WTC11 (cell line): ENCODE results near the gene ZBTB24. TPM values are rescaled to one million over a fixed set of nuclear protein-coding genes. Genes with fewer than 3 reads are reported as not detected.

Experiments
- ATAC-seq: fragments of 200-7000 bp; cut with Tn5 transposase; 2 replicates; pipeline ENCODE4 v1.10.0; 2021; ENCODE audit warnings: mild to moderate bottlenecking, moderate library complexity
- CTCF ChIA-PET: fragments of 300-600 bp; sonication (Branson Sonifier 250); formaldehyde crosslinking; loops from one replicate; lab custom pipeline; 2021; ENCODE audit warnings: antibody characterized with exemption; lab: Charles Lee
- POLR2A ChIA-PET: fragments of 350-600 bp; sonication (Branson Sonifier 250); formaldehyde crosslinking; loops from one replicate; lab custom pipeline; 2021; ENCODE audit warnings: antibody characterized with exemption; lab: Charles Lee
- DNase-seq: peaks from one replicate; pipeline ENCODE4 v3.0.0; 2021; ENCODE audit warnings: low spot score
- H3K27ac Mint-ChIP-seq: 2 replicates; pipeline ENCODE4 v1.8.0; 2021; ENCODE audit warnings: mixed read lengths
- H3K27me3 Mint-ChIP-seq: 2 replicates; pipeline ENCODE4 v1.8.0; 2021; ENCODE audit warnings: low read depth, mild to moderate bottlenecking, moderate library complexity, mixed read lengths
- H3K36me3 Mint-ChIP-seq: 2 replicates; pipeline ENCODE4 v1.8.0; 2021; ENCODE audit warnings: mixed read lengths
- H3K4me1 Mint-ChIP-seq: 2 replicates; pipeline ENCODE4 v1.8.0; 2022; ENCODE audit warnings: mixed read lengths
- H3K4me3 Mint-ChIP-seq: 2 replicates; pipeline ENCODE4 v1.8.0; 2021; ENCODE audit warnings: mild to moderate bottlenecking, moderate library complexity, mixed read lengths
- H3K9me3 Mint-ChIP-seq: 2 replicates; pipeline ENCODE4 v1.8.0; 2021; ENCODE audit warnings: mixed read lengths
- ATF1 ChIP-seq: sonication (generic); formaldehyde crosslinking; IDR thresholded peaks from 2 replicates; pipeline ENCODE4 v1.8.1; 2023; ENCODE audit warnings: mild to moderate bottlenecking, moderate library complexity, missing genetic modification reagents
- CREB1 ChIP-seq: sonication (generic); formaldehyde crosslinking; IDR thresholded peaks from 2 replicates; pipeline ENCODE4 v1.8.0; 2023; ENCODE audit warnings: mild to moderate bottlenecking, missing genetic modification reagents
- ELF4 ChIP-seq: sonication (generic); formaldehyde crosslinking; IDR thresholded peaks from 2 replicates; pipeline ENCODE4 v1.8.1; 2022; ENCODE audit warnings: low read depth, mild to moderate bottlenecking, moderate library complexity, missing genetic modification reagents
- FOXK1 ChIP-seq: sonication (generic); formaldehyde crosslinking; IDR thresholded peaks from 2 replicates; pipeline ENCODE4 v1.8.0; 2022; ENCODE audit warnings: mild to moderate bottlenecking, moderate library complexity, missing genetic modification reagents
- FOXP1 ChIP-seq: sonication (generic); formaldehyde crosslinking; IDR thresholded peaks from 2 replicates; pipeline ENCODE4 v1.8.0; 2022; ENCODE audit warnings: missing genetic modification reagents, mild to moderate bottlenecking, moderate library complexity, borderline replicate concordance
- GABPB1 ChIP-seq: sonication (generic); formaldehyde crosslinking; IDR thresholded peaks from 2 replicates; pipeline ENCODE4 v1.8.1; 2023; ENCODE audit warnings: mild to moderate bottlenecking, missing genetic modification reagents
- HMGA2 ChIP-seq: fragments of 250-450 bp; sonication (Bioruptor Pico); IDR thresholded peaks from 2 replicates; pipeline ENCODE4 v1.4.0; 2021; ENCODE audit warnings: mild to moderate bottlenecking, moderate library complexity
- NFATC4 ChIP-seq: fragments of 250-450 bp; sonication (Bioruptor Pico); IDR thresholded peaks from 2 replicates; pipeline ENCODE4 v1.9.0; 2021; ENCODE audit warnings: mild to moderate bottlenecking
- NR1H2 ChIP-seq: sonication (generic); formaldehyde crosslinking; IDR thresholded peaks from 2 replicates; pipeline ENCODE4 v1.9.0; 2021; ENCODE audit warnings: mild to moderate bottlenecking, moderate library complexity, missing genetic modification reagents
- TEAD1 ChIP-seq: sonication (generic); formaldehyde crosslinking; IDR thresholded peaks from 2 replicates; pipeline ENCODE4 v1.8.0; 2022; ENCODE audit warnings: mild to moderate bottlenecking, missing genetic modification reagents
- TEAD4 ChIP-seq: sonication (generic); formaldehyde crosslinking; IDR thresholded peaks from 2 replicates; pipeline ENCODE4 v1.8.0; 2022; ENCODE audit warnings: mild to moderate bottlenecking, missing genetic modification reagents
- ZNF232 ChIP-seq: sonication (generic); formaldehyde crosslinking; IDR thresholded peaks from 2 replicates; pipeline ENCODE4 v1.8.0; 2022; ENCODE audit warnings: mild to moderate bottlenecking, missing genetic modification reagents
- ZNF263 ChIP-seq: sonication (generic); formaldehyde crosslinking; IDR thresholded peaks from 2 replicates; pipeline ENCODE4 v1.8.1; 2022; ENCODE audit warnings: low read depth, mild to moderate bottlenecking, moderate library complexity, missing genetic modification reagents
- ZNF396 ChIP-seq: fragments of 250-450 bp; sonication (Bioruptor Pico); IDR thresholded peaks from 2 replicates; pipeline ENCODE4 v1.8.0; 2021; ENCODE audit warnings: mild to moderate bottlenecking, moderate library complexity, borderline replicate concordance
- ZNF416 ChIP-seq: fragments of 250-450 bp; sonication (Bioruptor Pico); IDR thresholded peaks from 2 replicates; pipeline ENCODE4 v1.9.0; 2021; ENCODE audit warnings: mild to moderate bottlenecking, inconsistent platforms
- total RNA-seq: library from RNA; stranded (reverse); gene quantifications from 3 replicates; pipeline ENCODE4 v1.2.3, GENCODE V29; 2021
- TF ChIP-seq, protein P1 (sequence below): sonication (generic); formaldehyde crosslinking; IDR thresholded peaks from 2 replicates; pipeline ENCODE4 v1.8.0; 2022; ENCODE audit warnings: mild to moderate bottlenecking, missing genetic modification reagents
- TF ChIP-seq, protein P2 (sequence below): sonication (generic); formaldehyde crosslinking; IDR thresholded peaks from 2 replicates; pipeline ENCODE4 v1.8.0; 2023; ENCODE audit warnings: missing genetic modification reagents
- TF ChIP-seq, protein P3 (sequence below): fragments of 200-600 bp; IDR thresholded peaks from 2 replicates; pipeline ENCODE4 v1.8.0; 2022; ENCODE audit warnings: antibody characterized with exemption
- TF ChIP-seq, protein P4 (sequence below): sonication (generic); formaldehyde crosslinking; IDR thresholded peaks from 2 replicates; pipeline ENCODE4 v1.8.1; 2023; ENCODE audit warnings: mild to moderate bottlenecking, missing genetic modification reagents
- TF ChIP-seq, protein P5 (sequence below): sonication (generic); formaldehyde crosslinking; IDR thresholded peaks from 2 replicates; pipeline ENCODE4 v1.8.1; 2022; ENCODE audit warnings: low read depth, mild to moderate bottlenecking, moderate library complexity, missing genetic modification reagents, borderline replicate concordance

The ZBTB24 gene
- total RNA-seq, 1 experiment from 2014 or later = 14.7 TPM

DNA sequence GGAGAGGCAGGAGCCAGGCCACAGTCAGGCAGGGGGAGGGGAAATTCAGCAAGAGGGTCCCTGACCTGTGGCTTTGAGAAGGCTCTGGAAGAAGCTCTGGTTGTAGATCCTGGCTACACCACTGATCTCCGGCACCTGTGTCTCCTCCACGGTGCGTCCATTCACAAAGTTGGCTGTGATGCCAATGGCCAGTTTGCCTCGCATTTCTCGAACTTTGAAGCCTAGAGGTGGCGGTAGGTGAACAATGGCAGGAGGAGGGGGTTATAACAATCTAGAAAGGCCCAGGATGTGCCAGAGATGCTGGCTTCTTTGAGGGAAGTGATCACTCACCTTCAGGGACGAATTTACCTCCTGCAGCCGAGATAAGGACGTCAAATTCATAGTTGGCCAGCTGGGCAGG, 30.8 kb downstream of the ZBTB24 start:
- no peak for ATAC-seq
- CTCF ChIA-PET = interaction anchor here (0.6 kb wide), 1 partner anchor 8 kb away, joined by 3 read pairs; no protein-coding TSS in a partner anchor
- TF ChIP-seq, protein P1, sequence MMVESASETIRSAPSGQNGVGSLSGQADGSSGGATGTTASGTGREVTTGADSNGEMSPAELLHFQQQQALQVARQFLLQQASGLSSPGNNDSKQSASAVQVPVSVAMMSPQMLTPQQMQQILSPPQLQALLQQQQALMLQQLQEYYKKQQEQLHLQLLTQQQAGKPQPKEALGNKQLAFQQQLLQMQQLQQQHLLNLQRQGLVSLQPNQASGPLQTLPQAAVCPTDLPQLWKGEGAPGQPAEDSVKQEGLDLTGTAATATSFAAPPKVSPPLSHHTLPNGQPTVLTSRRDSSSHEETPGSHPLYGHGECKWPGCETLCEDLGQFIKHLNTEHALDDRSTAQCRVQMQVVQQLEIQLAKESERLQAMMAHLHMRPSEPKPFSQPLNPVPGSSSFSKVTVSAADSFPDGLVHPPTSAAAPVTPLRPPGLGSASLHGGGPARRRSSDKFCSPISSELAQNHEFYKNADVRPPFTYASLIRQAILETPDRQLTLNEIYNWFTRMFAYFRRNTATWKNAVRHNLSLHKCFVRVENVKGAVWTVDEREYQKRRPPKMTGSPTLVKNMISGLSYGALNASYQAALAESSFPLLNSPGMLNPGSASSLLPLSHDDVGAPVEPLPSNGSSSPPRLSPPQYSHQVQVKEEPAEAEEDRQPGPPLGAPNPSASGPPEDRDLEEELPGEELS (CRISPR knock-in tag) = no peak
- TF ChIP-seq CREB1 = no peak
- Mint-ChIP-seq H3K27me3 (no peaks in the 10 kb centered on the region; the same call in 1 of the 2 replicates), H3K4me3 (no peak overlapping the region), H3K27ac (no peak overlapping the region), H3K4me1 (peaks cover 28% of the 10 kb centered on the region), H3K9me3 (no peaks in the 10 kb centered on the region), H3K36me3 (peaks cover 10% of the 10 kb centered on the region; the same call in 1 of the 2 replicates)
- POLR2A ChIA-PET = no interaction called here
- DNase-seq = no peak

DNA sequence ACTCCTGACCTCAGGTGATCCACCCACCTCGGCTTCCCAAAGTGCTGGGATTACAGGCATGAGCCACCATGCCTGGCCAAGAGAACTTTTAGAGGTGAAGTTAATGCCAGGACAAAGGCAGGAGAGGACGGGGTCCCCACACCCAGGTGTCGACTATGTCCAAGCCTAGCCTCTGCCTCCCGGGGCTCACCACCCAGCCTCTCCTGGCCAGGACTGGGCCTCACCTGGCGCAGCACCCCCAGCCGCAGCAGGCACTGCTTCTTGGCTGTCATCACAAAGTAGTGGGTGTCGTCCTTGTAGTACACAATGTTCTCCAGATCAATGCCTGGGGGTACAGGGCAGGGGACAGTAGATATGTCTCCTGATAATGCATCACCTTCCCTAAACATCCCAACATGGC, 31.6 kb downstream of the ZBTB24 start:
- Mint-ChIP-seq H3K9me3 (no peaks in the 10 kb centered on the region), H3K27me3 (no peaks in the 10 kb centered on the region; the same call in 1 of the 2 replicates), H3K4me3 (no peak overlapping the region), H3K4me1 (peaks cover 20% of the 10 kb centered on the region), H3K36me3 (peaks cover 13% of the 10 kb centered on the region), H3K27ac (no peak overlapping the region)
- CTCF ChIA-PET = interaction anchor here (0.6 kb wide), 1 partner anchor 9 kb away, joined by 3 read pairs; no protein-coding TSS in a partner anchor
- POLR2A ChIA-PET = no interaction called here
- TF ChIP-seq FOXP1 (CRISPR knock-in tag) (no peak), HMGA2 (no peak), ZNF263 (no peak), NR1H2 (no peak), ZNF232 (CRISPR knock-in tag) (no peak), ATF1 (CRISPR knock-in tag) (no peak), FOXK1 (CRISPR knock-in tag) (no peak), ZNF396 (no peak), GABPB1 (CRISPR knock-in tag) (no peak), NFATC4 (CRISPR knock-in tag) (no peak), ZNF416 (no peak), TEAD1 (CRISPR knock-in tag) (no peak), ELF4 (CRISPR knock-in tag) (no peak), CREB1 (no peak), TEAD4 (CRISPR knock-in tag) (no peak)
- TF ChIP-seq, protein P2, sequence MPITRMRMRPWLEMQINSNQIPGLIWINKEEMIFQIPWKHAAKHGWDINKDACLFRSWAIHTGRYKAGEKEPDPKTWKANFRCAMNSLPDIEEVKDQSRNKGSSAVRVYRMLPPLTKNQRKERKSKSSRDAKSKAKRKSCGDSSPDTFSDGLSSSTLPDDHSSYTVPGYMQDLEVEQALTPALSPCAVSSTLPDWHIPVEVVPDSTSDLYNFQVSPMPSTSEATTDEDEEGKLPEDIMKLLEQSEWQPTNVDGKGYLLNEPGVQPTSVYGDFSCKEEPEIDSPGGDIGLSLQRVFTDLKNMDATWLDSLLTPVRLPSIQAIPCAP (CRISPR knock-in tag) = no peak
- TF ChIP-seq, protein P3, sequence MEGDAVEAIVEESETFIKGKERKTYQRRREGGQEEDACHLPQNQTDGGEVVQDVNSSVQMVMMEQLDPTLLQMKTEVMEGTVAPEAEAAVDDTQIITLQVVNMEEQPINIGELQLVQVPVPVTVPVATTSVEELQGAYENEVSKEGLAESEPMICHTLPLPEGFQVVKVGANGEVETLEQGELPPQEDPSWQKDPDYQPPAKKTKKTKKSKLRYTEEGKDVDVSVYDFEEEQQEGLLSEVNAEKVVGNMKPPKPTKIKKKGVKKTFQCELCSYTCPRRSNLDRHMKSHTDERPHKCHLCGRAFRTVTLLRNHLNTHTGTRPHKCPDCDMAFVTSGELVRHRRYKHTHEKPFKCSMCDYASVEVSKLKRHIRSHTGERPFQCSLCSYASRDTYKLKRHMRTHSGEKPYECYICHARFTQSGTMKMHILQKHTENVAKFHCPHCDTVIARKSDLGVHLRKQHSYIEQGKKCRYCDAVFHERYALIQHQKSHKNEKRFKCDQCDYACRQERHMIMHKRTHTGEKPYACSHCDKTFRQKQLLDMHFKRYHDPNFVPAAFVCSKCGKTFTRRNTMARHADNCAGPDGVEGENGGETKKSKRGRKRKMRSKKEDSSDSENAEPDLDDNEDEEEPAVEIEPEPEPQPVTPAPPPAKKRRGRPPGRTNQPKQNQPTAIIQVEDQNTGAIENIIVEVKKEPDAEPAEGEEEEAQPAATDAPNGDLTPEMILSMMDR = no peak
- TF ChIP-seq, protein P4, sequence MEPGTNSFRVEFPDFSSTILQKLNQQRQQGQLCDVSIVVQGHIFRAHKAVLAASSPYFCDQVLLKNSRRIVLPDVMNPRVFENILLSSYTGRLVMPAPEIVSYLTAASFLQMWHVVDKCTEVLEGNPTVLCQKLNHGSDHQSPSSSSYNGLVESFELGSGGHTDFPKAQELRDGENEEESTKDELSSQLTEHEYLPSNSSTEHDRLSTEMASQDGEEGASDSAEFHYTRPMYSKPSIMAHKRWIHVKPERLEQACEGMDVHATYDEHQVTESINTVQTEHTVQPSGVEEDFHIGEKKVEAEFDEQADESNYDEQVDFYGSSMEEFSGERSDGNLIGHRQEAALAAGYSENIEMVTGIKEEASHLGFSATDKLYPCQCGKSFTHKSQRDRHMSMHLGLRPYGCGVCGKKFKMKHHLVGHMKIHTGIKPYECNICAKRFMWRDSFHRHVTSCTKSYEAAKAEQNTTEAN (CRISPR knock-in tag) = no peak
- TF ChIP-seq, protein P5, sequence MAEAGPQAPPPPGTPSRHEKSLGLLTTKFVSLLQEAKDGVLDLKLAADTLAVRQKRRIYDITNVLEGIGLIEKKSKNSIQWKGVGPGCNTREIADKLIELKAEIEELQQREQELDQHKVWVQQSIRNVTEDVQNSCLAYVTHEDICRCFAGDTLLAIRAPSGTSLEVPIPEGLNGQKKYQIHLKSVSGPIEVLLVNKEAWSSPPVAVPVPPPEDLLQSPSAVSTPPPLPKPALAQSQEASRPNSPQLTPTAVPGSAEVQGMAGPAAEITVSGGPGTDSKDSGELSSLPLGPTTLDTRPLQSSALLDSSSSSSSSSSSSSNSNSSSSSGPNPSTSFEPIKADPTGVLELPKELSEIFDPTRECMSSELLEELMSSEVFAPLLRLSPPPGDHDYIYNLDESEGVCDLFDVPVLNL (CRISPR knock-in tag) = no peak
- DNase-seq (no peak), ATAC-seq (no peak)
